ENCODE data around the gene DNAH10. TPM values are rescaled to one million over a fixed set of nuclear protein-coding genes. Genes with fewer than 3 reads are reported as not detected.

DNAH10 gene
- total RNA-seq, 1 donor from 2014 or later, result 0.66 TPM

GRCh38 chr12:123928897-123929296 is 166.8 kb downstream of the DNAH10 start:
- TF ChIP-seq CTCF (IDR thresholded peaks at IDR 0.05; ENCODE audit: partially characterized antibody, unreplicated experiment), result no peak
- Mint-ChIP-seq H3K9me3 (ENCODE audit: unreplicated experiment) (peaks cover 6% of the 10 kb centered on the region), H3K4me3 (ENCODE audit: unreplicated experiment) (no peak overlapping the region), H3K36me3 (ENCODE audit: unreplicated experiment) (peaks cover 26% of the 10 kb centered on the region), H3K27ac (ENCODE audit: unreplicated experiment) (no peak overlapping the region), H3K4me1 (ENCODE audit: low read depth, unreplicated experiment) (peaks cover 1% of the 10 kb centered on the region), H3K27me3 (ENCODE audit: unreplicated experiment) (peaks cover 3% of the 10 kb centered on the region)
- no peak for DNase-seq

GRCh38 chr12:123929946-123930583 is 168.0 kb downstream of the DNAH10 start:
- TF ChIP-seq CTCF (IDR thresholded peaks at IDR 0.05; ENCODE audit: partially characterized antibody, unreplicated experiment), result no peak
- Mint-ChIP-seq H3K27me3 (ENCODE audit: unreplicated experiment) (peaks cover 3% of the 10 kb centered on the region), H3K36me3 (ENCODE audit: unreplicated experiment) (peaks cover 26% of the 10 kb centered on the region), H3K4me1 (ENCODE audit: low read depth, unreplicated experiment) (peaks cover 1% of the 10 kb centered on the region), H3K27ac (ENCODE audit: unreplicated experiment) (no peak overlapping the region), H3K4me3 (ENCODE audit: unreplicated experiment) (no peak overlapping the region), H3K9me3 (ENCODE audit: unreplicated experiment) (peaks cover 6% of the 10 kb centered on the region)
- DNase-seq, result no peak

- H3K27me3 Mint-ChIP-seq (ENCODE audit: unreplicated experiment), result peaks cover 6% of the 10 kb centered on the region
- H3K9me3 Mint-ChIP-seq (ENCODE audit: unreplicated experiment), result peaks cover 12% of the 10 kb centered on the region
- peaks cover 33% of the 10 kb centered on the region for H3K36me3 Mint-ChIP-seq (ENCODE audit: unreplicated experiment)
- H3K4me1 Mint-ChIP-seq (ENCODE audit: low read depth, unreplicated experiment), result peaks cover 1% of the 10 kb centered on the region
- TF ChIP-seq CTCF (IDR thresholded peaks at IDR 0.05; ENCODE audit: partially characterized antibody, unreplicated experiment), result no peak
- no peak overlapping the region for H3K4me3 Mint-ChIP-seq (ENCODE audit: unreplicated experiment)
- no peak for DNase-seq
- no peak overlapping the region for H3K27ac Mint-ChIP-seq (ENCODE audit: unreplicated experiment)
Measured at GRCh38 chr12:123931686-123932321, 169.7 kb downstream of the DNAH10 start.

GRCh38 chr12:123933214-123933613 is 171.1 kb downstream of the DNAH10 start:
- Mint-ChIP-seq H3K27me3 (ENCODE audit: unreplicated experiment) (peaks cover 6% of the 10 kb centered on the region), H3K36me3 (ENCODE audit: unreplicated experiment) (peaks cover 43% of the 10 kb centered on the region), H3K4me3 (ENCODE audit: unreplicated experiment) (no peak overlapping the region), H3K9me3 (ENCODE audit: unreplicated experiment) (peaks cover 9% of the 10 kb centered on the region), H3K27ac (ENCODE audit: unreplicated experiment) (no peak overlapping the region), H3K4me1 (ENCODE audit: low read depth, unreplicated experiment) (peaks cover 1% of the 10 kb centered on the region)
- DNase-seq, result no peak
- no peak for TF ChIP-seq CTCF (IDR thresholded peaks at IDR 0.05; ENCODE audit: partially characterized antibody, unreplicated experiment)

GRCh38 chr12:123934016-123934620 is 172.0 kb downstream of the DNAH10 start:
- peaks cover 11% of the 10 kb centered on the region for H3K27me3 Mint-ChIP-seq (ENCODE audit: unreplicated experiment)
- DNase-seq, result no peak
- peaks cover 43% of the 10 kb centered on the region for H3K36me3 Mint-ChIP-seq (ENCODE audit: unreplicated experiment)
- peaks cover 9% of the 10 kb centered on the region for H3K9me3 Mint-ChIP-seq (ENCODE audit: unreplicated experiment)
- no peak overlapping the region for H3K4me3 Mint-ChIP-seq (ENCODE audit: unreplicated experiment)
- no peak overlapping the region for H3K27ac Mint-ChIP-seq (ENCODE audit: unreplicated experiment)
- H3K4me1 Mint-ChIP-seq (ENCODE audit: low read depth, unreplicated experiment), result peaks cover 1% of the 10 kb centered on the region
- no peak for TF ChIP-seq CTCF (IDR thresholded peaks at IDR 0.05; ENCODE audit: partially characterized antibody, unreplicated experiment)
